HEK293 (cell line): ENCODE measurements around the gene PTH1R.

ENCODE experiments used
- CTCF ChIA-PET: fragments of 350-600 bp; formaldehyde crosslinking; extraction: SDS; loops from one replicate; lab custom pipeline; 2021; ENCODE audit warnings: antibody characterized with exemption; lab: Yijun Ruan, JAX
- POLR2A ChIA-PET: fragments of 300-600 bp; formaldehyde crosslinking; extraction: SDS; loops from one replicate; lab custom pipeline; 2020; ENCODE audit warnings: antibody characterized with exemption, inconsistent platforms; lab: Yijun Ruan, JAX
- H3K27ac ChIP-seq: fragments of 200-500 bp; sonication (Bioruptor generic); 2 replicates; pipeline ENCODE4 v1.5.1; 2014; ENCODE audit warnings: low read depth, low read length, control low read depth, inconsistent platforms; ENCODE audit errors: extremely low read depth
- H3K36me3 ChIP-seq, 2 experiments: fragments of 200-500 bp in 1 of 2; sonication (Bioruptor generic) in 1 of 2; 1 replicate in 1 of 2; 2 replicates in 1 of 2; pipeline ENCODE4 v1.5.1; 2014 to 2017; ENCODE audit warnings: inconsistent platforms in 2 of 2, low read length in 2 of 2; ENCODE audit not compliant: control insufficient read depth in 2 of 2, insufficient read depth in 1 of 2
- H3K4me1 ChIP-seq: fragments of 200-500 bp; sonication (Bioruptor generic); 2 replicates; pipeline ENCODE4 v1.5.1; 2014; ENCODE audit warnings: mild to moderate bottlenecking, low read length, inconsistent platforms; ENCODE audit not compliant: control insufficient read depth, insufficient read depth
- H3K4me3 ChIP-seq: 2 replicates; pipeline ENCODE4 v1.5.1; 2011; ENCODE audit warnings: low read depth, mild to moderate bottlenecking, control low read depth, low read length, moderate library complexity
- H3K9me3 ChIP-seq: fragments of 200-500 bp; sonication (Bioruptor generic); 2 replicates; pipeline ENCODE4 v1.5.1; 2014; ENCODE audit warnings: low read depth, low read length, inconsistent platforms; ENCODE audit not compliant: control insufficient read depth, insufficient read depth
- AEBP2 ChIP-seq: fragments of 450-650 bp; formaldehyde crosslinking; IDR thresholded peaks from 2 replicates; pipeline ENCODE4 v1.5.1; 2016; ENCODE audit warnings: missing biosample characterization, missing genetic modification characterization, borderline replicate concordance
- GLI4 ChIP-seq: fragments of 450-650 bp; formaldehyde crosslinking; IDR thresholded peaks from 2 replicates; pipeline ENCODE4 v1.5.1; 2016; ENCODE audit warnings: missing biosample characterization, missing genetic modification characterization
- GLIS1 ChIP-seq: fragments of 450-650 bp; formaldehyde crosslinking; IDR thresholded peaks from 2 replicates; pipeline ENCODE4 v1.5.1; 2016; ENCODE audit warnings: missing biosample characterization, missing genetic modification characterization
- REST ChIP-seq: fragments of 450-650 bp; formaldehyde crosslinking; IDR thresholded peaks from 2 replicates; pipeline ENCODE4 v1.5.1; 2016; ENCODE audit warnings: missing biosample characterization, missing genetic modification characterization
- SP7 ChIP-seq: fragments of 450-650 bp; formaldehyde crosslinking; IDR thresholded peaks from 2 replicates; pipeline ENCODE4 v1.5.1; 2016; ENCODE audit warnings: missing biosample characterization, missing genetic modification characterization
- ZNF10 ChIP-seq: fragments of 450-650 bp; formaldehyde crosslinking; IDR thresholded peaks from 2 replicates; pipeline ENCODE4 v1.5.1; 2017; ENCODE audit warnings: missing biosample characterization, missing genetic modification characterization
- ZNF112 ChIP-seq: fragments of 450-650 bp; formaldehyde crosslinking; IDR thresholded peaks from 2 replicates; pipeline ENCODE4 v1.5.0; 2017; ENCODE audit warnings: missing biosample characterization, missing genetic modification characterization
- ZNF19 ChIP-seq: fragments of 450-650 bp; formaldehyde crosslinking; IDR thresholded peaks from 2 replicates; pipeline ENCODE4; 2016; ENCODE audit warnings: missing biosample characterization, missing genetic modification characterization, low read depth
- ZNF248 ChIP-seq: fragments of 450-650 bp; formaldehyde crosslinking; IDR thresholded peaks from 2 replicates; pipeline ENCODE4 v1.5.1; 2017; ENCODE audit warnings: missing biosample characterization, missing genetic modification characterization
- ZNF302 ChIP-seq: fragments of 450-650 bp; formaldehyde crosslinking; IDR thresholded peaks from 2 replicates; pipeline ENCODE4 v1.5.1; 2016; ENCODE audit warnings: missing biosample characterization, missing genetic modification characterization, low read depth
- ZNF416 ChIP-seq: fragments of 450-650 bp; formaldehyde crosslinking; IDR thresholded peaks from 2 replicates; pipeline ENCODE4 v1.5.1; 2016; ENCODE audit warnings: missing biosample characterization, missing genetic modification characterization
- ZNF561 ChIP-seq: fragments of 450-650 bp; IDR thresholded peaks from 2 replicates; pipeline ENCODE4 v1.5.1; 2018; ENCODE audit warnings: missing biosample characterization, missing genetic modification characterization, borderline replicate concordance
- ZNF600 ChIP-seq: fragments of 450-650 bp; formaldehyde crosslinking; IDR thresholded peaks from 2 replicates; pipeline ENCODE4 v1.5.1; 2016; ENCODE audit warnings: missing biosample characterization, missing genetic modification characterization
- ZNF660 ChIP-seq: fragments of 450-650 bp; IDR thresholded peaks from 2 replicates; pipeline ENCODE4 v1.5.1; 2018; ENCODE audit warnings: missing biosample characterization, mild to moderate bottlenecking, missing genetic modification characterization
- ZNF677 ChIP-seq: fragments of 450-650 bp; IDR thresholded peaks from 2 replicates; pipeline ENCODE4 v1.5.0; 2018; ENCODE audit warnings: missing biosample characterization, mild to moderate bottlenecking, missing genetic modification characterization, moderate library complexity
- ZNF701 ChIP-seq: fragments of 450-650 bp; formaldehyde crosslinking; IDR thresholded peaks from 2 replicates; pipeline ENCODE4 v1.5.1; 2016; ENCODE audit warnings: missing biosample characterization, missing genetic modification characterization
- ZNF704 ChIP-seq: fragments of 450-650 bp; formaldehyde crosslinking; IDR thresholded peaks from 2 replicates; pipeline ENCODE4 v1.5.1; 2016; ENCODE audit warnings: missing biosample characterization, missing genetic modification characterization
- ZXDB ChIP-seq: fragments of 450-650 bp; formaldehyde crosslinking; IDR thresholded peaks from 2 replicates; pipeline ENCODE4 v1.5.1; 2016; ENCODE audit warnings: missing biosample characterization, missing genetic modification characterization

PTH1R gene

GRCh38 chr3:46865031-46865507, 12.5 kb upstream of the PTH1R start:
- no peak overlapping the region for H3K4me3 ChIP-seq
- CTCF ChIA-PET: interaction anchor here (0.6 to 2.6 kb wide), 3 partner anchors 15 to 30 kb away, joined by 3 to 23 read pairs (median 3); no protein-coding TSS in a partner anchor

GRCh38 chr3:46865546-46865945, 12.0 kb upstream of the PTH1R start:
- POLR2A ChIA-PET: no interaction called here
- no peaks in the 10 kb centered on the region for H3K9me3 ChIP-seq
- no peak for TF ChIP-seq AEBP2 (tag by site-specific recombination)
- no peak for TF ChIP-seq REST
- no peak for TF ChIP-seq ZNF19
- TF ChIP-seq ZNF677 (tag by site-specific recombination): no peak
- no peak for TF ChIP-seq GLIS1 (tag by site-specific recombination)
- TF ChIP-seq ZNF302 (tag by site-specific recombination): no peak
- TF ChIP-seq ZNF112 (tag by site-specific recombination): no peak
- no peak for TF ChIP-seq ZNF561 (tag by site-specific recombination)
- no peak for TF ChIP-seq ZNF10 (tag by site-specific recombination)
- TF ChIP-seq, all 188 proteins: peak for 0
- CTCF ChIA-PET: interaction anchor here (0.6 to 2.6 kb wide), 8 partner anchors 9 to 35 kb away, joined by 3 to 23 read pairs (median 5); partner anchors contain the start of gene PTH1R
- H3K4me3 ChIP-seq: no peak overlapping the region
- no peaks in the 10 kb centered on the region for H3K4me1 ChIP-seq
- no peaks in the 10 kb centered on the region for H3K36me3 ChIP-seq
- H3K27ac ChIP-seq: no peak overlapping the region

More at GRCh38 chr3:46865031-46865507, 12.5 kb upstream of the PTH1R start:
- no peaks in the 10 kb centered on the region for H3K4me1 ChIP-seq
- TF ChIP-seq SP7 (tag by site-specific recombination): no peak
- TF ChIP-seq ZNF416: no peak
- TF ChIP-seq ZNF600 (tag by site-specific recombination): 0 out of 2 replicates have a peak, but pooled peaks have one; percentile 26
- no peak for TF ChIP-seq ZNF248 (tag by site-specific recombination)
- TF ChIP-seq ZXDB (tag by site-specific recombination): no peak
- no peak for TF ChIP-seq GLI4 (tag by site-specific recombination)
- TF ChIP-seq ZNF704 (tag by site-specific recombination): no peak
- no peak for TF ChIP-seq ZNF701
- TF ChIP-seq ZNF660 (tag by site-specific recombination): no peak
- H3K9me3 ChIP-seq: no peaks in the 10 kb centered on the region
- POLR2A ChIA-PET: no interaction called here
- no peaks in the 10 kb centered on the region for H3K36me3 ChIP-seq
- no peak overlapping the region for H3K27ac ChIP-seq
